IPS-20b (cell line): Measurements from ENCODE around the gene CACNA1F.

Experiments
- H3K27ac ChIP-seq: one replicate; pipeline ENCODE4 v1.5.1; 2013; ENCODE audit warnings: low read length
- H3K27me3 ChIP-seq: 2 replicates; pipeline ENCODE4 v1.6.1; 2013; ENCODE audit warnings: mild to moderate bottlenecking, low read length, inconsistent platforms; ENCODE audit not compliant: insufficient read depth
- H3K36me3 ChIP-seq: 2 replicates; pipeline ENCODE4 v1.6.1; 2013; ENCODE audit warnings: low read depth, mild to moderate bottlenecking, inconsistent platforms, low read length, moderate library complexity; ENCODE audit not compliant: insufficient read depth
- H3K4me1 ChIP-seq: 2 replicates; pipeline ENCODE4 v1.6.1; 2013; ENCODE audit warnings: mild to moderate bottlenecking, control low read depth, inconsistent platforms, low read length, moderate library complexity; ENCODE audit not compliant: insufficient read depth
- H3K4me3 ChIP-seq: 2 replicates; pipeline ENCODE4 v1.5.1; 2013; ENCODE audit warnings: mild to moderate bottlenecking, low read length, inconsistent platforms
- H3K9ac ChIP-seq: 2 replicates; pipeline ENCODE4 v1.6.1; 2013; ENCODE audit warnings: low read depth, mild to moderate bottlenecking, inconsistent platforms, low read length, moderate library complexity
- H3K9me3 ChIP-seq: 2 replicates; pipeline ENCODE4 v1.6.1; 2013; ENCODE audit warnings: mild to moderate bottlenecking, low read depth, low read length, inconsistent platforms; ENCODE audit not compliant: insufficient read depth

CACNA1F gene

DNA sequence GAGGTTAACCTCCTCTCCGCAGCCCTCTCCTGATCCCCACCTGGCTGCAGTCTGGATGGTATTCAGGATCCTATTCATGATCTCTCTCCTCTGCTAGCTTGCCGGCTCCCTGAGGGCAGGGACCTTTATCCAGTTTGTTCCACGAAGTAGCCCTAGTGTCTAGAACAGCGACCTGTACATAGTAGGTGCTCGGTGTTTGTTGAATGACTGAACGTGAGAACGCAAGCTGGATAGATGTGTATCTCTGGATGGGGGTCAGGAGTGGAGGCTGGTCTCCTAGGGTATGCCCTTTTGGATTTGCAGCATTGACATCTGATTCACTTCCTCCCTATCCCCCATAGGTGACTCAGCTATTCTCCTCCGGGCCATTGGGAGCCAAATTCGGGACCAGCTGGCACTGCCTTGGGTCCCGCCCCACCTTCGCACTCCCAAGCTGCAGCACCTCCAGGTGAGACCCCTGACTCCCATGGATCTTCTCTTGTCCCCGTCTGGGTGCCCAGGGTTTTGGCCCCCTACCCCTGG lies 9.5 kb upstream of the CACNA1F start:
- Histone ChIP-seq H3K9ac (no peak overlapping the region), H3K4me1 (no peaks in the 10 kb centered on the region), H3K4me3 (no peak overlapping the region), H3K36me3 (no peaks in the 10 kb centered on the region; the same call in 1 of the 2 replicates), H3K9me3 (no peaks in the 10 kb centered on the region), H3K27ac (no peak overlapping the region), H3K27me3 (no peaks in the 10 kb centered on the region)

DNA sequence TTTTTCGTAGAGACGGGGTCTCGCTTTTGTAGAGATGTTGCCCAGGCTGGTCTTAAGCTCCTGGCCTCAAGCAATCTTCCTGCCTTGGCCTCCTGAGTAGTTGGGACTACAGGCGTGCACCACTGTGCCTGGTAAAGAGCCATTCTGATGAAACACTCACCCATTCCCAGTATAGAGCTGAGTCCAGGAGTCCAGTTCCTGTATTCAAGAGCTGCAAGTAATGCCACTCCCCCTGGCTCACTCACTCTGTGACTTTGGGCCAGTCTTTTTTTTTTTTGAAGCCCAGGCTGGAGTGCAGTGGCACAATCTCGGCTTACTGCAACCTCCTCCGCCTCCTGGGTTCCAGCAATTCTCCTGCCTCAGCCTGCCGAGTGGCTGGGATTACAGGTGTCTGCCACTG lies 5.6 kb upstream of the CACNA1F start:
- H3K9ac ChIP-seq: no peak overlapping the region
- no peak overlapping the region for H3K4me3 ChIP-seq
- H3K9me3 ChIP-seq: no peaks in the 10 kb centered on the region
- no peaks in the 10 kb centered on the region for H3K27me3 ChIP-seq
- H3K27ac ChIP-seq: no peak overlapping the region
- H3K4me1 ChIP-seq: no peaks in the 10 kb centered on the region
- H3K36me3 ChIP-seq: no peaks in the 10 kb centered on the region

DNA sequence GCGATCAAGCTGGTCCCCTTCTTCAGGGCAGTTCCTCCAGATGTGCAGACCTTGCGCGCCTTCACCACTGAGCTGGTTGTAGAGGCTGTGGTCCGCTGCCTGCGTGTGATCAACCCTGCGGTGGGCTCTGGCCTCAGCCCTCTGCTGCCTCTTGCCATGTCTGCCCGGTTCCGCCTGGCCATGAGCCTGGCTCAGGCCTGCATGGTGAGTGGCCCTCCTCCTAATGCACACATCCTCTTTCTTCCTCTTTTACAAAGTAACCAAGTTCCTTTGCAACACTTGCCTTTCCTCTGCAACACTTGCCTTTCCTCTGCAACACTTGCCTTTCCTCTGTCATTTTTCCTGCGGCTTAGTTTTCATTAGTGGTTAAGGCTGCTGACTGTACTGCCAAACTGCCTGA lies 3.9 kb upstream of the CACNA1F start:
- no peak overlapping the region for H3K4me3 ChIP-seq
- H3K4me1 ChIP-seq: no peaks in the 10 kb centered on the region
- no peaks in the 10 kb centered on the region for H3K27me3 ChIP-seq
- no peak overlapping the region for H3K27ac ChIP-seq
- no peaks in the 10 kb centered on the region for H3K9me3 ChIP-seq
- no peak overlapping the region for H3K9ac ChIP-seq
- H3K36me3 ChIP-seq: no peaks in the 10 kb centered on the region

DNA sequence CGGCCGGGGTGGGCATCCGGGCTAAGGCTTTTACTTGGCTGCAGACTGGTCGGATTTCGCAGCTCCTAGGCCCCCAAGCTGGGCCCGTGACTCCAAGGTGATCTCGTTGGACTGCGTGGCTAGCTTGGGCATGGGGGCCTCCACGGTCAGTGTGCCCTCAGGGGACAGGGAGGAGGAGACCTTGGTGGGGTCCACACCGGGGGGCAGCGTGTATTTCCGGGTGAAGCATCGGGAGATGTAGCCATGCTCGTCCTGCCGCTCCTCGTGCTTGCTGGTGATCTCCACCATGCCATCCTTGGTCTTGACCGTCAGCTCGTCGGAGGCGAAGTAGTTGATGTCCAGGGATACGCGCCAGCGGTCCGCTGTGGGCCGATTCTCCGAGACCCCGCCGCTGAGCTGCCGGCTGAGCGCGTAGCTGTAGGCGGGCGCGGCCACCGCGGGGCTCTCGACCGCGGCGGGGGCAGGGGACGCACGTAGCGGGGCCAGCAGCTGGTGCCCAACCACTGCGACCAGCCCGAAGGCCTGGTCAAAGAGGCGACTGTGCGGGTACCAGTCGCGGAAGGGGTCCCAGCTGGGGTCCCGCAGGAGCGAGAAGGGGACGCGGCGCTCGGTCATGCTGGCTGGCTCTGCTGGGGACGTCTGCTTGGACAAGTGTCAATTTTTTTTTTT lies 881 bp upstream of the CACNA1F start:
- no peaks in the 10 kb centered on the region for H3K27me3 ChIP-seq
- no peaks in the 10 kb centered on the region for H3K36me3 ChIP-seq
- no peaks in the 10 kb centered on the region for H3K9me3 ChIP-seq
- no peaks in the 10 kb centered on the region for H3K4me1 ChIP-seq
- H3K4me3 ChIP-seq: no peak overlapping the region
- H3K27ac ChIP-seq: no peak overlapping the region
- H3K9ac ChIP-seq: no peak overlapping the region

DNA sequence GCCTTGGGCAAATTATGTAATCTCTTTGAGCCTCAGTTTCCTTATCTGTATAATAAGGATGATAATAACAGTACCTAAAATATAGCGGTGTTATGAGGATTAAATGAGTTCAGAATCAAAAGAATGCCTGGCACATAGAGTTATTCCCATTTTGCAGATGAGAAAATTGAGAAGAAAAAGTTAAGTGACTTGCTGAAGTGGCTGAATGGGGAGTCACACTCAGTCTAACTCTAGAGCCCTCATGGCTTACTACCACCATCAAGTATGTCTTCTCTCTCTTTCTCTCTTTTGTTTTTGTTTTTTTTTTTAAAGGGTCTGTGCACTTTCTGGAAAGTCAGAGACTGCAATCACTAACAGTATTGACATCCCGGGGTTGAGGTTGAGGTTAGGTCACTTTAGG lies 615 bp downstream of the CACNA1F start:
- Histone ChIP-seq H3K27me3 (no peaks in the 10 kb centered on the region), H3K36me3 (no peaks in the 10 kb centered on the region), H3K4me3 (no peak overlapping the region), H3K9me3 (no peaks in the 10 kb centered on the region), H3K27ac (no peak overlapping the region), H3K4me1 (no peaks in the 10 kb centered on the region), H3K9ac (no peak overlapping the region)

DNA sequence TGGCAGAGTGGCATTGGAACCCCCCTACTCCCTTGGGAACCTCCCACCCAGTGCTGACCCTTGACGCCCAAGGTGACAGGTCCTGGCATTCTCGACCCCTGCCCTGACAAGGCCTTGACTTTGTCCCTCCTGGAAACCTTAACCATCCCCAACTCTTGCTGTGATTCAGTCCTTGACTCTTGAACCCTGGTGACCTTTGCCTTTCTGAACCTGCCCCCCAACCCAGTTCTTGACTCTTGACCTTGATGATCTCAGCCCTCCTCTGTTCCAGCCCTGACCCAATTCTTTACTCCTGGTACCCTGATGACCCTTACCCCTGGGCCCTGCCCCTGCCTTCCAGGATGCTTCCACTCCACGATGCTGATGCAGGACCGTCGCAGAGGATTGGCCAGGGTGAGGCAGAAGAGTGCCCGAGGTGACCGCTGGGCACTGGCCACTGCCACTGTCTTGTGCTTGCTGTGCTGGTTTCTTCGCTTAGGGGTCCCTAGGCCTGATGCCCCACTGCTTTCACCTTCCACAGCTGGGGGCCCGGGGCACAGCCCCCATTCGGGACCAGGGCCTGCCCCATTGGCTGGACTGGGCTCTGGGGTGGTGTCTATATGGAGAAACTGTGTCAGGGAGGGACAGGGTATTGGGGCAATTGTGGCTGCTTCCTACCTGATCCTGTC lies 1.7 kb downstream of the CACNA1F start:
- H3K9ac ChIP-seq: no peak overlapping the region
- no peaks in the 10 kb centered on the region for H3K4me1 ChIP-seq
- no peaks in the 10 kb centered on the region for H3K9me3 ChIP-seq
- H3K27ac ChIP-seq: no peak overlapping the region
- H3K4me3 ChIP-seq: peak overlapping the region; percentile 38; the same call in 1 of the 2 replicates
- no peaks in the 10 kb centered on the region for H3K36me3 ChIP-seq
- no peaks in the 10 kb centered on the region for H3K27me3 ChIP-seq

DNA sequence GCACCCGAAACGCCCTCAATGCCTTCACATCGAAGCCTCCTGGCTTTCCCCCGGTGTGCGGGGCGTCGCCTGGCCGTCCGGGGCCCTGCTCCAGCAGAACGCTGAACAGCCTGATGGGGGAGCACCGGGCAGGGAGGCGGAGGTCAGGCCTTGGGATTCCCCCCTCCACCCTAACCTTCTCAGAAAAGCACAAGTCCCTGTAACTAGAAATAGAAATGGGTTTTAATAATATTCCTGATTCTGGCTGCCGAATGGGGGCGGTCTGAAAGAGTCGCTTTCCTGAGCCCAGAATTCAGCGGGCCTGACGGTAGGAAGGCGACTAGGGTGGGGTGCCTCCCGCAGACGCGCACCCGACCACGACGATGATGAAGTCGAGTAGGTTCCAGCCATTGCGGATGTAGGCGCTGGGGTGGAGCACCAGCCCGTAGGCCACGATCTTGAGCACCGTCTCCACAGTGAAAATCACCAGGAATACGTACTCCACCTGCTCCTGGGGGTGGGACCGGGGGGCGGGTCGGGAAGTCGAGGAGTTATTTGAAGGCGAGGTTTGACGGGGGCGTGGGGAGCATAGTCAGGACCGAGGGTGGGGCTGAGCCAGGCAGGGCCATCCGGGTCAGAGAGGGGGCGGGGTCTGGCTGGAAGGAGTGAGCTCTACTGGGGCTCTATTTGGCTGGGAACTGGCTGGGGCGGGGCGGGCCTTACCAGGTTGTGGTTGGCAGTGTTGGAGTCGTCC lies 2.5 kb downstream of the CACNA1F start:
- H3K9me3 ChIP-seq: no peaks in the 10 kb centered on the region
- H3K9ac ChIP-seq: peak overlapping the region; percentile 63; the same call in 1 of the 2 replicates
- H3K27me3 ChIP-seq: no peaks in the 10 kb centered on the region
- peak overlapping the region; percentile 75 for H3K4me3 ChIP-seq
- H3K36me3 ChIP-seq: no peaks in the 10 kb centered on the region
- no peaks in the 10 kb centered on the region for H3K4me1 ChIP-seq
- no peak overlapping the region for H3K27ac ChIP-seq

DNA sequence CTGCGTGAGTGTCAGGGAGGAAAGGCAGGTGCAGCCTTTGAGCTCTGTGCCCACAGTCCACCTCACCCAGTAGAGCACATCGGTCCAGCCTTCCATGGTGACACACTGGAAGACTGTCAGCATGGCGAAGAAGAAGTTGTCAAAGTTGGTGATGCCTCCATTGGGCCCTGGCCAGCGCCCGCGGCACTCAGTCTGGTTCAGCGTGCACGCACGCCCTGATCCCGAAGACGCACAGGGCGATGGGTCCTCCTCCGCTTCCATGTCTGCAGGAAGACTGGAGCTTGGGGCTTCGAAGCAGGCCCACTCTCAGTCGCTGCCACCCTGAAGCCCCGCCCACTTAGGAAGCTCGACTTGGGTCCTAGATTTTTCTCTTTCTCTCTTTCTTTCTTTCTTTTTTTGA lies 5.0 kb downstream of the CACNA1F start:
- Histone ChIP-seq H3K27ac (no peak overlapping the region), H3K9me3 (no peaks in the 10 kb centered on the region), H3K4me1 (no peaks in the 10 kb centered on the region), H3K4me3 (no peak overlapping the region), H3K27me3 (no peaks in the 10 kb centered on the region), H3K9ac (no peak overlapping the region), H3K36me3 (no peaks in the 10 kb centered on the region)

DNA sequence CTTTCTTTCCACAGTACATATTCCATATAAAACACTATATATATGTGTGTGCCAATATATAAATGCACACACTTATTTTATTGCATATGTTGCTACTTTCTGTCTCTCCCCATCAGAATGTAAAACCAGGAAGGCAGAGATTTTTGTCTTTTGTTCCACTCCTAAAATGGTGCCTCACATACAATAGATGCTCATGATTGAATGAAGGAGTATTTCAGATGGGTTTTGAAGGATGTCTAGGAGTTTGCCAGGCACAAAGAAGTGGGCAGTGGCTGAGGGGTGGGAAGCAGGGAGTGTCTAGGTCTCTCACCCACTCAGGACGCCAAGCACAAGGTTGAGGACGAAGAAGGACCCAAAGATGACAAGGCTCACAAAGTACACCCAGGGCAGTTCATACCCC lies 5.4 kb downstream of the CACNA1F start:
- no peak overlapping the region for H3K9ac ChIP-seq
- no peak overlapping the region for H3K4me3 ChIP-seq
- H3K36me3 ChIP-seq: no peaks in the 10 kb centered on the region
- H3K27ac ChIP-seq: no peak overlapping the region
- H3K9me3 ChIP-seq: no peaks in the 10 kb centered on the region
- H3K27me3 ChIP-seq: no peaks in the 10 kb centered on the region
- H3K4me1 ChIP-seq: no peaks in the 10 kb centered on the region

DNA sequence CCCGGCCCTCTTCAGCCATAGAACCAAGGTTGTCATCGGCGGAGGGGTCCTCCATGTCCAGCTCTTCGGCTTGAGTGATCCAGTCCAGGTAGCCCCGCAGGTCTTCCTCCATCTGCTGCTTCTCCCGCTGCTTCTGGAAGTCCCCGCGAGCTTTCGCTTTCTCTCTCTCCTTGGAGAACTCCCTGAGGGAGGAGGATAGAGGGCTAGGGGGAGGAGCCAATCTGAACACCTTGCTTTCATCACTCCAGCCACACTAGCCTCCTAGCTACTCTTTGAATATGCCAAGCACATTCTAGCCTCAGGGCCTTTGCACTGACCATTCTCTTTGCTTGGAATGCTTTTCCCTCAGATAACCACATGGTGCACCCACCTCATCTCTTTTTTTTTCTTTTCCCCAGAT lies 6.2 kb downstream of the CACNA1F start:
- no peaks in the 10 kb centered on the region for H3K27me3 ChIP-seq
- no peaks in the 10 kb centered on the region for H3K4me1 ChIP-seq
- H3K4me3 ChIP-seq: no peak overlapping the region
- H3K9me3 ChIP-seq: no peaks in the 10 kb centered on the region
- no peaks in the 10 kb centered on the region for H3K36me3 ChIP-seq
- no peak overlapping the region for H3K9ac ChIP-seq
- H3K27ac ChIP-seq: no peak overlapping the region

DNA sequence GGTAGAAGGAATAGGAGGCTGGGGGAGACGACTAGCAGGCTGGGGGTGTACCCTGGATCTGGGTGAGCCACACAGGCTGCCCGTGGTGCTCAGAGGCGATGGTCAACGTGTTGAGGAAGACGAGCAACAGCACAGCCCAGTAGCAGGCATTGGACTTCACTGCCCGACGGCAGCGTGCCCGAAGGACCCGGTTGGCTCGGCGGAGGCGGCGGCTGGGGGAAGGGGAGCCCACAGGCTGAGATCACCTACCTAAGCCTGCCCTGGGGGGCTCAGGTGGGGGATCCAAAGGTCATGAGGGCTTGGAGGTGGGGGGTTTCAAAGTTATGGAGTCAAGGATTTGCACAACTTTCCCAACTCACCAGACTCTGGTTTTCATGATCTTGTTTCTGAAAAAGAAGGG lies 7.3 kb downstream of the CACNA1F start:
- H3K9me3 ChIP-seq: no peaks in the 10 kb centered on the region
- no peak overlapping the region for H3K9ac ChIP-seq
- no peak overlapping the region for H3K4me3 ChIP-seq
- H3K36me3 ChIP-seq: no peaks in the 10 kb centered on the region
- no peaks in the 10 kb centered on the region for H3K4me1 ChIP-seq
- H3K27me3 ChIP-seq: no peaks in the 10 kb centered on the region
- H3K27ac ChIP-seq: no peak overlapping the region

DNA sequence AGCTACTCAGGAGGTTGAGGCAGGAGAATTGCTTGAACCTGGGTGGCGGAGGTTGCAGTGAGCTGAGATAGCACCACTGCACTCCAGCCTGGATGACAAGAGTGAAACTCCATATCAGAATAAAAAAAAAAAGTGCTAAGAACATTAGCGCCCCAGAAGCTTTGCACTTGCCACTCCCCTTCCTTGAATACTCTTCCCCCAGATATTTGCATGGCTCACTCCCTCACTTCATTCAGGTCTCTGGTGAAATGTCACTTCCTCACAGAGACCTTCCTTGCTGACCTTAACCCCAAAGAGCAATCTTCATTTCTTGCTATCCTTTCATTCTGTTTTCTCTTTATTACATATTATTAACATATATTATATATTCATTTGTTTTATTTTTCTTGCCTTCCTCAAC lies 11.3 kb downstream of the CACNA1F start:
- Histone ChIP-seq H3K27me3 (no peaks in the 10 kb centered on the region), H3K4me1 (no peaks in the 10 kb centered on the region), H3K27ac (no peak overlapping the region), H3K36me3 (no peaks in the 10 kb centered on the region), H3K4me3 (no peak overlapping the region), H3K9me3 (no peaks in the 10 kb centered on the region), H3K9ac (no peak overlapping the region)
